Measurements from ENCODE around the gene DMPK.
A peak's percentile ranks its signal among the peaks of the same experiment; 100 is the strongest.

Gene DMPK

GRCh38 chr19:45786533-45786894, 4.2 kb upstream of the DMPK start:
- no peak for DNase-seq (ENCODE audit: low read depth, low spot score)

- no peak for DNase-seq (ENCODE audit: low read depth, low spot score)
Measured at GRCh38 chr19:45785781-45786532, 3.7 kb upstream of the DMPK start.

GRCh38 chr19:45785097-45785496, 2.8 kb upstream of the DMPK start:
- no peak for DNase-seq (ENCODE audit: low read depth, low spot score)

- DNase-seq (ENCODE audit: low read depth, low spot score): no peak
Measured at GRCh38 chr19:45784096-45784495, 1.8 kb upstream of the DMPK start.

GRCh38 chr19:45782820-45783785, 813 bp upstream of the DMPK start:
- DNase-seq (ENCODE audit: low read depth, low spot score): no peak

- no peak for DNase-seq (ENCODE audit: low read depth, low spot score)
Measured at GRCh38 chr19:45781214-45782161, 802 bp downstream of the DMPK start.

GRCh38 chr19:45780448-45781213, 1.7 kb downstream of the DMPK start:
- no peak for DNase-seq (ENCODE audit: low read depth, low spot score)

- DNase-seq (ENCODE audit: low read depth, low spot score): no peak
Measured at GRCh38 chr19:45780146-45780447, 2.2 kb downstream of the DMPK start.

- peak; percentile 64 for DNase-seq (ENCODE audit: low read depth, low spot score)
Measured at GRCh38 chr19:45779231-45780145, 2.8 kb downstream of the DMPK start.

GRCh38 chr19:45778010-45778661, 4.2 kb downstream of the DMPK start:
- no peak for DNase-seq (ENCODE audit: low read depth, low spot score)

- no peak for DNase-seq (ENCODE audit: low read depth, low spot score)
Measured at GRCh38 chr19:45777395-45777961, 4.8 kb downstream of the DMPK start.

- DNase-seq (ENCODE audit: low read depth, low spot score): no peak
Measured at GRCh38 chr19:45774765-45775164, 7.5 kb downstream of the DMPK start.

- no peak for DNase-seq (ENCODE audit: low read depth, low spot score)
Measured at GRCh38 chr19:45773384-45773783, 8.9 kb downstream of the DMPK start.

GRCh38 chr19:45772912-45773311, 9.4 kb downstream of the DMPK start:
- DNase-seq (ENCODE audit: low read depth, low spot score): no peak

GRCh38 chr19:45772130-45772840, 10.0 kb downstream of the DMPK start:
- no peak for DNase-seq (ENCODE audit: low read depth, low spot score)

- DNase-seq (ENCODE audit: low read depth, low spot score): no peak
Measured at GRCh38 chr19:45771311-45771933, 10.9 kb downstream of the DMPK start.

- peak; percentile 77 for DNase-seq (ENCODE audit: low read depth, low spot score)
Measured at GRCh38 chr19:45770192-45771101, 11.8 kb downstream of the DMPK start.

All from activated naive CD8-positive, alpha-beta T cell treated with anti-CD3 and anti-CD28 coated beads, Interleukin-2, amount 50 U/mL, for 16 hours (primary cell).